Retinal pigment epithelial cell (primary cell): ENCODE measurements around the gene PPARA.

Experiments
- DNase-seq: peaks from one replicate; pipeline ENCODE4 v3.0.0-alpha.2; 2010; ENCODE audit warnings: low read depth
- H3K4me3 ChIP-seq: 2 replicates; pipeline ENCODE4 v1.5.1; 2011; ENCODE audit warnings: mild to moderate bottlenecking, low read length, control low read depth, moderate library complexity
- CTCF ChIP-seq: conservative IDR thresholded peaks from 2 replicates; pipeline ENCODE4 v1.5.1; 2011; ENCODE audit warnings: low read depth, low read length, control low read depth, inconsistent platforms

Gene PPARA

GRCh38 chr22:46153930-46154329, 3.6 kb downstream of the PPARA start:
- no peak for DNase-seq
- no peak for TF ChIP-seq CTCF
- no peak overlapping the region for H3K4me3 ChIP-seq

- no peak for TF ChIP-seq CTCF
- no peak overlapping the region for H3K4me3 ChIP-seq
- no peak for DNase-seq
Observed at GRCh38 chr22:46156031-46156430, 5.7 kb downstream of the PPARA start.

- H3K4me3 ChIP-seq: no peak overlapping the region
- TF ChIP-seq CTCF: no peak
- DNase-seq: no peak
Observed at GRCh38 chr22:46158283-46158682, 8.0 kb downstream of the PPARA start.

- no peak overlapping the region for H3K4me3 ChIP-seq
- DNase-seq: no peak
- TF ChIP-seq CTCF: no peak
Observed at GRCh38 chr22:46159212-46159611, 8.9 kb downstream of the PPARA start.

- no peak for TF ChIP-seq CTCF
- H3K4me3 ChIP-seq: no peak overlapping the region
- DNase-seq: no peak
Observed at GRCh38 chr22:46159777-46160176, 9.5 kb downstream of the PPARA start.

GRCh38 chr22:46162285-46162684, 12.0 kb downstream of the PPARA start:
- H3K4me3 ChIP-seq: no peak overlapping the region
- DNase-seq: no peak
- TF ChIP-seq CTCF: no peak

- no peak for TF ChIP-seq CTCF
- H3K4me3 ChIP-seq: no peak overlapping the region
- DNase-seq: no peak
Observed at GRCh38 chr22:46162771-46163556, 12.6 kb downstream of the PPARA start.
